Dedifferentiated amniotic fluid mesenchymal stem cell (primary cell): ENCODE results near the gene SF1.

ENCODE experiments used
- DNase-seq: peaks from one replicate; pipeline ENCODE4 v3.0.0-alpha.2; 2016; ENCODE audit errors: extremely low spot score

Gene SF1

DNA sequence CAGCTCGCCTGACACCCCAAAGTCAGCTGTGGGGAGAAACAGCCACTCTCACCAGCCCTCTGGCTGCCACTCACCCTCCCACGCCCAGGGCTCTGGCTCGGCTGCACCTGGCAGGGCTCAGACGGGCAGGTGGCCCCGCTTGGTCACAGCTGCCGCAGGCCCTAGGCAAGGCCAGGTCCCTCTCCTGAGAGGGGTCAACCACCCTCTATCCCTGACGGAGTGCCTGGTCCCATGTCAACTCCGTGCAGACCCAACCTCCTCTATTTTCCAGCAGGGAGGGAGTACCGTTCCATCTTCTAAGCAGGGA lies 22.8 kb upstream of the SF1 start:
- DNase-seq, result no peak

DNA sequence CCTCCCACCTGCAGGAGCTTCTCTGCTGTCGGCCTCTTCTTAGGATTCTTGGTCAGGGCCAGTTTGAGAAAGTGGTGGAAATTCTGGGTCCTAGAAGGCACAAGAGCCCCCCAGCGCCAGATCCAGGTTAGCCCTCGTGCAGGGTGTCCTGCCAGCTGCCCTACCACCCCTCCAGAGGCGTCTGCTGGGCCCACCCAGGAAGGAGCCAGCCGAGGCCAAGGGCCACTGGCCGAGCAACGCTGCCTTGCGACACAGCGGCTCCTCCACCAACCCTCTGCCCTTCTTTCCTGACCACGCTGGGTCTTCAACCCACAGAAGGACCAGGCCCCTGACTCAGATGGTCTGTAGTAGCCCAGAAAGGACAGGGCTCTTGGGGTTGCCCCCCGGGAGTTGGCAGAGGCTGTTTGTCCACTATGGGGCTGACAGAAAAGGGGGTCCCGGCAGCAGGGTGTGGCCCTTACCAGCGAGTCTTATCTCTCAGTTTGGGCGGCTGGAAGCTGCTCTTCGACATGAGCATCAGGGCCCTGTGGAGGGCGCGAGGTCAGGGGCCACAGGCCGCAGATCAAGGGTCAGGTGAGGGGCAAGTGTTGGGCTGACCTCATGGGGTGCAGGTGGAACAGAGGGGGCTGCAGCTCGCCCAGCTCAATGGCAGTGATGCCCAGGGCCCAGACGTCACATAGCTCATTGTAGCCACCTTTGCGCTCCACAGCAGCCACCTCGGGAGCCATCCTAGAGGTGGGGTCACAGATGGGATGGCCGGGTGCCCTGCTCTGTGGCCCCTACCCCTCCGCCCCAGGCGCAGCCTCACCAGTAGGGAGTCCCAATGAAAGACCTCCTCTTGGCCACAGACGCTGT lies 22.2 kb upstream of the SF1 start:
- no peak for DNase-seq

DNA sequence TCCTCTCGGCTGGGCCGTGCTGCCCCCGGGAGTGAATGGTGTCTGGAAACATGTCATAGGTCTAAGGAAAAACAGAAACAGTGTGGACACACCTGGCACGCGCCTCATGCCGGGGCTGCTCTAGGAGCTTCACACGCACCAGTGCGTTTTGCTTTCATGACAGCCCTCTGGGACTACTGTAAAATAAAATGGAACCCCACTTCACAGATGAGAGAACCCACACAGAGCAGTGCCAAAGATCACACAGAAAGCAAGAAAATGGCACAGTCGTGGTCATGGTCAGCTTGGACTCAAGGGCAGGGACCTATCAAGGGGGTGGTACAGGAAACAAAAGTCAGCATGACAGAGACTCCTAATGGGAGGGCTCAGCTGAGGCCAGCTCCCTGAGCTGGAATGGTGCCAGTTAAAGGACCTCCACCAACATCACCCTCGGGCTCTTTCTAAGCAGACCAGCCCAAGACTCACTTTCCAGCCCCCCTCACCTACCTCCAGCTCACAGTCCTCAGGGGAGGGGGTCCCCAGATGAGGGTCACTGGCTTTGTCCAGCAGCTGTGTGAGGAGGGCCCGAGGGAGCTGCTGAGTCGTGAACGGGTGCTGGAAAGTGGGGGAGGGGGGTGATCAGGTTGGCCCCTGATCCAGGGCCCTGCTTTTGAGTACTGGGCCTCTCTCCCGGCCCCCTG lies 21.4 kb upstream of the SF1 start:
- DNase-seq, result no peak

DNA sequence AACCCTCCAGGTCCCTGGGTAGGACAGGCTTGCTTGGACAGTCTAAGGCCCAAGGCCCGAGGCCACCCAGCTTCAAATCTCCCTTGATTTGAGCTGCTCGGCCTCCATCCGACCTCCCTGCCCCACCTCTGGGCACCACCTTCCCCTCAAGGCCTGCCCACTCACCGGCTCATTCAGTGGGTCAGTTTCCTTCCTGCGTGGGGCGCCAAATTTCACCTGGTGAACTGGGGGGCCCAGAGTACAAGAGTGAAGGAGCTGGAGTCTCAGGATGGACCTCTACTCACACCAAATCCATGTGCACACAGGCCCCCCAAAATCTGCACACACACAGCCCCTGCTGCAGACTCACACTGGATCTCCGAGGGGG lies 20.9 kb upstream of the SF1 start:
- no peak for DNase-seq

DNA sequence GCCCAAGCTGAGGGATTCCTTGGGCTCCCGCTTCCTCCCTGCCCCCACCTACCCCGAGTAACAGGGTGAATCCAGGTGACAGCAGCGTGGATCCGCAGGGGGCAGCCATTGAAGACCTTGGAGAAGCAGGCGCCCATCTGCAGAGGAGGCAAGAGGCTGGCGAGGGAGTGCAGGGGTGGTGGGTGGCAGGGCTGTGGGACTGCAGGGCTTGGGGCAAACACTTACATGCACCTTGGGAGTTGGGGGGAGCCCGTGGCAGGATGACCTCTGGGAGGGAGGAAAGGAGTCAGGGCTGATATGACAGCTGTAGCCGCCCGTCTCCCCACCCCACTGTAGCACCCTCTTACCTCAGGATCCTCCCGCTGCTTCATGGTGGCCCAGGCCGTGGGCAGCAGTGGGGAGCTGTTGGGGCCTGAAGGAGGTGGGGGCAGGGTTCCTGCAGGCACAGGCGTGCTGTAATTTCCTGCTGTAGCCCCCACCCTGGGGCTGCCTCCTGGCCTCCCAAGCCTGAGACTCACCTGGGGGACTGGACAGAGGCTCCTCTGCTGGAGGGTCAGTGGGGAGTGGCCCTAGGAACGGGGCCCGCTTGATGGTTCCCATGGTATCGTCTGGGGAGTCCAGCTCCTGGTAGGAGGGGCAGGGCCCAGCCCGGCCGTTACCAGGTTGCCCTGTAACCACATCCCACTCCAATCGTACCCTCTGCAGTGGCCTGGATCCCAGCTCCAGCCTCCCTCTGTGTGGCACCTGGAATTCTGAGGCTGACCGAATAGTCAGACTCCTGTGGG lies 18.6 kb upstream of the SF1 start:
- DNase-seq, result no peak

DNA sequence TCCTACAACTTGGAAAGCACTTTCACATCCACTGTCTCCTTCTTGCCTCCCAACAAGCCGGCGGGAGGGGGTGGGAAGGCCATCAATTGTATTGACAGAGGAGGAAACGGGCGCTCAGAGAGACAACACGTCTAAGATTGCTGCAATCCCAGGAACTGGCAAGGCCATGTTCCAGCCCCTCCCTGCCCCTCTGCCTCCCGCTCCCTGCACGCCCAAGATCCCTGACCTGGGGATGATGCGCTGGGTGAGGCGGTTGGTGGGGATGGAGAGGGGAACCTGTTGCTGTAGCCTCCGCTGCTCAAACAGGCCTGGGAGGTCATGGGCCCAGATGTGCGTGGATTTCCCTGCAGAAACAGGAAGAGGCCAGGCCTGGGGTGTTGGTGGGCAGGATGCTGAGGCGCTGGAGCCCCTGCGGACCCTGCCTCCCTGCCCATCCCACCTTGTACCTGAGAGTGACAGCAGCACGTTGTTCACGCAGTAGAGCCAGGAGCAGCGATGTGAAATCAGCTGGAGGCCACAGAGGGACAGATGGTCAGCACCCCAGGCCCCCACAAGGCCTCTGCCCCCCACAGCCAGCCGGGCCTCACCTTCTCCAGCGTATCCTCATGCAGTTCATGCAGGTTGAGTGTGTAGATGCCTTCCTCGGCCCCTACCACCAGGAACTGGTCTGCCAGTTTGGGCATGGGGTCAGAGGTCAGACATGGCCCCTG lies 17.9 kb upstream of the SF1 start:
- no peak for DNase-seq

DNA sequence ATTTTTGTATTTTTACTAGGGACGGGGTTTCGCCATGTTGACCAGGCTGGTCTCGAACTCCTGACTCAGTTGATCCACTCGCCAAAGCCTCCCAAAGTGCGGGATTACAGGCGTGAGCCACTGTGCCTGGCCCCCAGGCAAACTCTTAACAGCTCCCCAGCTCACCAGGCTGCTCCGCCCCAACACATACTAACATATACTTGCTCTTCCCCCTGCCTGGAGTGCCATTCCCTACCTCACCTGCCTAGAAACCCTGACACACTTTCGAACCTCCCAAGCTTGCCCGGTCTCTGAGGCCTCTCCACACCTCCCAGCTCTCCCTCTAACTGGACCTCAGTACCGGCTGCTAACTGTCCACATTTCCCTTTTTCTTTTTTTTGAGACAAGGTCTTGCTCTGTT lies 16.2 kb upstream of the SF1 start:
- DNase-seq, result no peak

DNA sequence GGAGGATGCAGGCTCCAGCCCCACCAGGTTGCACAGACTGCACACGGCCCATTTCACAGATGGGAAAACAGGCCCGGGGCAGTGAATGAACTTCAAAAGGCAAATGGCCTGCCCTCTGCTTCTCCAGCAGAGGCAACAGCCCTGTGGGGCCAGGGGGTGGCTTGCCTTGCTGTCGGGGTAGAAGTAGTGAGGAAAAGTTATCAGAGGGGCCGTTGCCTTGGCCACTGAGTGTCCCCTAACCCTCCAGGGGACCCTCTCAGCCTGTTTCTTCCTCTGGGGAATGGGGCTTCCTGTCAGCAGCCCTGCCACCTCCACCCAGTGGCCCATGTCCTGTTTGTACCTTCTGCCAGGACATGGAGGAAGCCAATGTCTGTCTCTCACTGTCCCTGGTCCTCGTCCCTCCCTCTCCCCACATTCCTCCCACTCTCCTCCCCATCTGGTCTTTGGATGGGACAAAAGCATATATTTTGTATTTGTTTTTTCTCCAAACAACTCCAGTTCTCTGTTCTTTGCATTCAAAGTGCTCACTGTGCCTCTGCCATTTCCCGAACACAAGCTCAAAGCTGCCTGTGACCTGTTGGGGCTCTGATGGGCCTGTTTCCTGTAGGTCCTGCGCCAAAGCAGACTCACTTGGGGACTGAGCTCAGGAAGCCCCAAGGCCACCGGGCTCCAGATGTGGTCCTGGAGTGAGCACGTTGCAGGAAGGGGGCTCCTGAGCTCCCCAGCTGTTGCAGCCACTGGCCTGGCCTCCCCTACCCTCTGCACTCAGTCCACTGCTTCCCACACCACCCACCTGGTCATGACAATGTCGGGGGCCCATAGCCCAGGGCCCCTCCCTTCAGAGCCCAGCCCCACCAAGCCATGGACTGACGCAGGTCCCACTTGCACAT lies 15.2 kb upstream of the SF1 start:
- no peak for DNase-seq

DNA sequence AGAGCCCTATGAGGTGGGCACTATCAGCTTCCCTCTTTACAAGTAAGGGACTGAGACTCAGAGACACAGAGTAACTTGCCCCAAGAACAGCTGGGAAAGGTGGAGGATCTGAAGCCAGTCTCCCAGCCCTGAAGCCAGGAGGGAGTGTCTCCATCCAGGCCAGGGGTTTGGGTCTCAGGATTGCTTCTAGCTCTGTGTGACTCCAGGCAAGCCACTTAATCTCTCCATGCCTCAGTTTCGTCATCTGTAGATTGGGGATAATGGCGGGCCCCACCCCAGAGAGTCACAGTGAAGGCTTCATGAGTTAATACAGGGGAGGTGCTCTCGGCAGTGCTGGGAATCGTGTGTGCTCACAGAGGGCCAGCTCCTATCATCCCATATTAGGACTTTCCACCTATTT lies 14.1 kb upstream of the SF1 start:
- no peak for DNase-seq

DNA sequence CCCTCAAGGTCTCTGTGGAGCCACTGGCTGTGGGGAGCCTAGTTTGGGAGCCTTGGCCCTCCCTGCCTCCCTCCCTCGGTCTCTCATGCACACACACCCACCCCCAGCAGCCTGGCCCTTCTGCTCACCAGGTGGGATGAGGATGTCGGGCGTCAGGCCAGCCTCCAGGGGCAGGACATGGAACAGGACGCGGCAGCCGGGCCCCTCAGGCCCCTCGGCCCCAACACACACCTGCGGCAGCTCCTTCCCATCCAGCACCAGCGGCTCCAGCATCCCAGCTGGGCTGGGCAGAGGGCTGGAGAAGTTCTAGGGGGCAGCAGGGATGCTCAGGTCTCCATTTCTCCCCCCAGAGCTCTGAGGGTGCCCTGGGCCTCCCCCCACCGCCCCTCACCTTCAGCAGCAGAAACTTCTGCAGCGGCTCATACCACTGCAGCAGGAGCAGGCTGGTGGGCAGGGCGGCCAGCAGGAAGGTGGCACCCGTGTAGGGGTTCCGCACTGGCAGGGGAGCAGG lies 13.5 kb upstream of the SF1 start:
- DNase-seq, result no peak

DNA sequence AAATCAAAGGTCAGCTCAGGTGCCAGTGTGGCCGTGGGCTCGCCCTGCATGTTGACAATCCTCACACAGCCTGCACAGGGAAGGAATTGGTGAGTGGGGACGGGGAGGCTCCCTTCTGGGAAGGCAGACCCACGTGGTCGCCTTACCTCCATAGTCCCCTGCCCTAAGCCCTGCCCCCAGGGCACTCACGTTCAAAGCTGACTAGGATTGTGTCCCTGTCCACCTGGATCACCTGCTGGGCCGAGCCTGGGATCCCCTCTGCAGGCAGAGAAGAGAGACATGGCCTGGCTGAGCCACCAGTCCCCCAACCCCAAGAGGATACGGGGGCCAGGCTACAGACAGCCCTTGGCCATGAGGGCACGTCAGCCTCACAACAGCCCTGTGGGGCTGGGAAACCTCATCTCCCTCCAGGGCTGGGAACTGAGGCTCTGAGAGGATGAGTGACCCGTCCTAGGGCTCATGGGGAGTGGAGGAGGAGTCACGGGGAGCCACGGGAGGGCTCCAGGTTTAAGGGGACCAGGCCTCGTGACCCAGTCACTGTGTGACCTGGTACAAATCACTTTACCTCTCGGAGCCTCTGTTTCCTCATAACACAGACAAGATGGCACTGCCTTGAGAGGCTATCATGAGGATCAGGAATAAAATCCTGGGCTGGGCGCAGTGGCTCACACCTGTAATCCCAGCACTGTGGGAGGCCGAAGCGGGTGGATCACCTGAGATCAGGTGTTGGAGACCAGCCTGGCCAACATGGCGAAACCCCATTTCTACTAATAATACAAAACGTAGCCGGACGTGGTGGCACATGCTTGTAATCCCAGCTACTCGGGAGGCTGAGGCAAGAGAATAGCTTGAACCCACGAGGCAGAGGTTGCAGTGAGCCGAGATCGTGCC lies 12.1 kb upstream of the SF1 start:
- no peak for DNase-seq

DNA sequence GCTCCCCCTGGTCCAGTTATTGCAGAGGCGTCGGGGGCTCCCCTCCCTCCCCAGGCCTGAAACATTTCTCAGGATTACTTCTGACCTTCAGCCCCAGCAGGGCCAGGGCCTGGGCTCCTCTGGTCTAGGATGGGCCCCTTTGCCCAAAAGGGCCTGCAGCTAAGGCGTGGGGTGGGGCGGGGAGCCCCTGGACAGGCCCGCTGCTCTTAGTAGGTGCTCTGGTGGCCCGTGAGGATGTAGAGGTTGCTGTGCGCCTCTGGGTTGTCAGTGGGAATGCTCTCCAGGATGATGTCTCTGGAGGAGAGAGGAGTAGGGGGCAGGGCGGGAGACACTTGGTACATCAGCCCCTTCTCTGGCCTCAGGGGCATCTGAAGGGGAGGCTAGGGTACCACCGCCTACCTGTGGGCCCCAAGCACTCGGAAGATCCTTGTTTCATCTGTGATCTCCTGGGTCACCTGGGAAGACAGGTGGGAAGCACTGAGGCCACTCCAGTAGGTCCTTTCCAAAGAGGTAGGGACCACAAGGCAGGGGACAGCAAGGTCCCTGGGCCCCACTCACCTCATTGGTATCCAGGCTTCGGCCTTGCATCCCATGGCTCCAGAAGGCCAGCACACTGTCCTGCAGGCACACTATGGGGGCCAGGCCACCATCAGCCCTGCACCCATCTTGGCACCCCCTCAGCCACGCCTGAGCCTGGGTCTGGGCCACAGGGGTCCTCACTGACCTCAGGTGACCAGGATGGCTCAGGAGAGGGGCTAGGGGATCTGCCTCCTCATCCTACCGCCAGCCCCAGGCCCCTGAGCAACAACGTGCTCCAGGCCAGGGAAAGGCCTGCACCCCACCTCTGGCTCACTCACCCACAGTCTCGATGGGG lies 11.2 kb upstream of the SF1 start:
- no peak for DNase-seq

DNA sequence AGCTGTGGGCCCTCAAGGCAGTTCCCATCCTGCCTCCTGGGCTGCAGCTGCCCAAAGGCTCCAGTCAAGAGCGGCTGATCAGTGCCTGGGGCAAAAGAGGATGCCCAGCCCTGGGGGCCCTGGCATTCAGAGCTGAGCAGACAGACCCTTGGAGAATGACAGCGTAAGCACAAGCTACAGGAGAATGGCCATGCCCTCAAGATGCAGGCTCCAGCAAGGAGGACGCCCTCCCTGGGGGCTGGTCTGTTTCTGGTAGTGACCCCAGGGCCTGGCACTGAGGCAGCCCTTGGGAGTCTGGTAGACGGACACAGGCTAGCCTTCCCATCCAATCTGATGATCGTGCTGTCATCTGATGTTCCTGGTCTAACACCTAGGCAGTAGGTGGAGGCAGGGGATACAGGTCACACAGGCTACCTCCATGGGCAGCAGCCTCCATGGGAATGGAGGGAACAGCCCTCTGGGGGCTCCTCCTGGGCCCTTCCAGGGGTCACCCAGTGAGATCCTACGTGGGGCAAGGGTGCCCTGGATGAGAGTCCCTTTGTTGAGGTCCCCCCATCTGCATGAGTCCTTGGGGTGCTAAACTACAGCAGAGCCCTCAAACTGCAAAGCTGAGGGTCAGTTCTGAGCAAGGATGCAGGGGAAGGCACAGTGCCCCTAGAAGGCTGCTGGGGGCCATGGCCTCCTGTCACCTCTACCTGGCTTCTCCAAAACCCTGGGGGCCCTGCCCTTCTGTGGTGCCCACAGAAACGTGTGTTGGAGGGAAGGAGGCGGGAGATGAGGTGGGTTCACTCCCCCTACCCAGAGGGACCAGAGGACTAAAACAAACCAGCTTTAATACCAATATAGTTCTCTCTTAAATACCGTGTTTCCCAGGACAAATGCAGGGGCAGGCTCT lies 10.2 kb upstream of the SF1 start:
- DNase-seq, result no peak

DNA sequence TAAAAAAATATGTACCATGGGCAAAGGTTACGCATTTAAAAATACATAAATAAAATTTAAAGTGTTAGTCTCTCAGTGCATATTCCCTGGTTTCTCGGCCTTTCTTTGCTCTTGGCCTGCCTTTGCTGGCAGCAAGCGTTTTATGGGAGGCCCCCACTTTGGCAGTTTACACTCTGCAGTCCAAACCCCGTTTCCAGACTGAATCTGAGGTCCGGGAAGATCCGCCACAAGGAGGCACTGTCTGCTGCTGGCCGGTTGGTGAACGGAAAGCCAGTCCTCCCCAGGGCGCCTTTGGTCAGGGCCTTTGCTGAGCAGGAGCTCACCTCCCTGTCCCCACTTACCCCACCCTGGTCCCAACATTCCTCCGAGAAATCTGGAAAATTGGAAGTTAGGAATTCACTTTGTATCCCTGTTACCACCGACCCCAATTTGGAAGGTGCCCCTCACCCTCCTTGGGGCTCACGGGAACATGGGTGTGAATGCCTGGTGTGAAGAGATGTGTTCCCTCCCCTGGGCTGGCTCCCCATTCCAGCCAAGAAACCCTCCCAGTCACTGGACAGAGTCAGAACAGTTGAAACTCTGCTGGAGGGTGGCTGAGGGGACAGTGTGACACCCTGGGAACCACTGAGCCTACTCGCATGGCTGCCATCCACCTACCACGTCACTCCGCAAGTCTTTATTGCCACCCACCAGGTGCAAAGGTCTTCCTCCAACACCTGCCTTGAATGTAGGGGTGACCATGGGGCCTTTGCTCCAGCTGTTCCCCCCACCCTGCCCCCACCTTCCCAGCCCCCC lies 9.4 kb upstream of the SF1 start:
- no peak for DNase-seq

DNA sequence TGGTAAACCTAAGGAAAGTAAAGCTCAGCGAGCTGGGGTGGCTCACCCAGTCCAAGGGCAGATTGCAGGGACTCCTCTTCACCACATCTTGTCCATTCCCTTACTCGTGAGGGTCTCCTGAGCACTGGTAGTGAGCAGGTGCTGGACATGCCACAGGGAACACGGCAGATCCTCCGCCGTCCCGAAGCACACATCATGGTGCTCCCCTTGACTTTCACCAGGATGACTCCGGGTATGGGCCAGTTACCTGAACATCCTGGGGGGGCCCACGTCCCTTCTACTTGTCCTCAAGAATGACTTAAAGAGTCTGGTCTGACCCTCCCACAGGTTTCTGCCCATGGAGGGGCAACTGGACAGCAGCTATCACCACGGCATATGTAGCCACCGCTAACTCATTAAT lies 8.0 kb upstream of the SF1 start:
- DNase-seq, result no peak

DNA sequence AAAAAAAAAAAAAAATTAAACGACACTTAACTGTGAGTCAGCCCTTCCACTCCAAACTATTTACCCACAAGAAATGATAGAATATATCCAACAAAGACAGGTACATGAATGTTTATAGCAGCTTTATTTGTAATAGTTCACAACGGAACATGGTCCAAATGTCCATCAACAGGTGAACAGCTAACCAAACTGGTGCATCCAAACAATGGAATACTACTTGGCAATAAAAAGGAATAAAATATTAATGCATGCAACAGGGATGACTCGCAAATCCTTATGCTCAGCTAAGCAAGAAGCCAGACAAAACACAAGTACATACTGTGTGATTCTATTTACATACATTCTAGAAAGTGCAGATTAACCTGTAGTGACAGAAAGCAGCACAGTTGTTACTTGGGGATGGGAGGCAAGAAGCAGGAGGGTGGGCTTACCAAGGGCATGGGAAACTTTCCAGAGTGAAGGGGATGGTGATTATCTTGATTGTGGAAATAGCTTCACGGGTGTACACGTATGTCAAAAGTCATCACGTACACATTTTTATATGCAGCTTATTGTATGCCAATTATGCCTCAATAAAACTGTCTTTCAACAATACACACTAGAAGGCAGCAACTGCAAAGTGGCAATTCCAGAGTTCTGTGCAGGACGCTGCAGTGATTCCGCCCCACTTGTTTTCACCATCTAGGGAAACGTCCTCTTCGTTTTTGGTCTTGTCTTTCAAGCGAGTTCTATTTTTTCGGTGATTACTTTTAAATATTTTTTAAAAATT lies 6.7 kb upstream of the SF1 start:
- no peak for DNase-seq

DNA sequence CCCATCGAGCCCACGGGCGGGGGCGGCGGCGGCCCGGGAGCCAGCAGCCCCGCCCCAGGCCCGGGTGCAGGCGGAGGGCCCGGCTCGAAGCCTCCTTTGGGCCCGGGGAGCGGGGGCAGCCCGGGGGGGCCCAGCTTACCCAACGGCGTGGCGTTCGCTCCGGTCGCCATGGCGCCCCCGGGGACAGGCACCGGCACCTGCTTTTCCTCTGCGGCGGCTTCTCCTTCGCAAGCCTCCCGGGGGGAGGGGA lies 194 bp downstream of the SF1 start:
- no peak for DNase-seq
